Tibial nerve (tissue), 4 donors: ENCODE measurements around the gene JUN.

Source experiments
- CTCF ChIP-seq, 5 experiments: fragments of 200-600 bp in 3 of 5; fragments of 450-650 bp in 2 of 5; sonication (generic) in 3 of 5; IDR thresholded peaks; one replicate each; pipeline ENCODE4 v1.5.1; 2016 to 2019; ENCODE audit warnings: antibody characterized with exemption in 5 of 5, mild to moderate bottlenecking in 3 of 5, moderate library complexity in 2 of 5
- EP300 ChIP-seq, 2 donors: sonication (generic); formaldehyde crosslinking; IDR thresholded peaks; one replicate each; pipeline ENCODE4 v1.6.1; 2017; ENCODE audit warnings: antibody characterized with exemption in 2 of 2, mild to moderate bottlenecking in 1 of 2
- POLR2A ChIP-seq, 2 donors: fragments of 450-650 bp; IDR thresholded peaks; one replicate each; pipeline ENCODE4 v1.6.1; 2017; ENCODE audit warnings: antibody characterized with exemption in 2 of 2, mild to moderate bottlenecking in 2 of 2, moderate library complexity in 2 of 2

- TF ChIP-seq CTCF (IDR thresholded peaks at IDR 0.05), result no peak
- no peak for TF ChIP-seq POLR2A (IDR thresholded peaks at IDR 0.05)
- TF ChIP-seq EP300 (IDR thresholded peaks at IDR 0.05), result no peak
These were observed 21.2 kb upstream of the JUN start for GRCh38 chr1:58804853-58805565.
